ENCODE data around the gene CFAP100. TPM values are rescaled to one million over a fixed set of nuclear protein-coding genes. Genes with fewer than 3 reads are reported as not detected.

CFAP100 gene
- polyA plus RNA-seq, 1 experiment, result not detected

DNA sequence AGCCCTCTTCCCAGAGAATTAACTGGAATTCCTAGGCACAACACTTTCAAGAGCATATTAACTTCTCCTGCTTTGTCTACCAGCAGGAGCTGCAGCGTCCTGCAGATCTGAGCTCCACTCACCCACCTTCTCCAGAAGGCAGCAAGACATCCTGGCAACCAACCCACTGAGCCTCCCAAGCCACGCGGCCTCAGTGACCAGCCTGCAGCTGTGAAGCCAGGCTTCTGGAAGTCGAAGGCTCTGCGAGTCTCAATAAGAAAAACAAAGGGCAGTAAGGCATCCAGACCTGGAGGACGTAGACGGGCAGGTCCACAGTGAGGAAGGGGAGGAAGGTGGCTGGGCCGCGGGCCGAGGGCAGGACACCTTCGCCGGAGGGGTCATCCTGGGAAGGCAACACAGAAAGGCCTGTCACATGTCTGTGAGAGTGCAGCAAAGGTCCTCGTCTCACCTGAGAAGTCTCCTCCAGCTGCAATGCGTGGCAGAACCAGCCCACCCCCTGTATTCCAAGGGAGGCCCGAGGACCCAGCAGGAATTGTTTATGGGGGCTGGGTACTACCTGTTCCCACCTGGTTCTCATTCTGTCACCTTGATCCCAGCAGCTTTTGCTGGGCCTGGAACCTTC lies 44.7 kb downstream of the CFAP100 start:
- H3K27ac ChIP-seq (ENCODE audit: low read depth, low read length), result no peak overlapping the region
- TF ChIP-seq, protein P1, sequence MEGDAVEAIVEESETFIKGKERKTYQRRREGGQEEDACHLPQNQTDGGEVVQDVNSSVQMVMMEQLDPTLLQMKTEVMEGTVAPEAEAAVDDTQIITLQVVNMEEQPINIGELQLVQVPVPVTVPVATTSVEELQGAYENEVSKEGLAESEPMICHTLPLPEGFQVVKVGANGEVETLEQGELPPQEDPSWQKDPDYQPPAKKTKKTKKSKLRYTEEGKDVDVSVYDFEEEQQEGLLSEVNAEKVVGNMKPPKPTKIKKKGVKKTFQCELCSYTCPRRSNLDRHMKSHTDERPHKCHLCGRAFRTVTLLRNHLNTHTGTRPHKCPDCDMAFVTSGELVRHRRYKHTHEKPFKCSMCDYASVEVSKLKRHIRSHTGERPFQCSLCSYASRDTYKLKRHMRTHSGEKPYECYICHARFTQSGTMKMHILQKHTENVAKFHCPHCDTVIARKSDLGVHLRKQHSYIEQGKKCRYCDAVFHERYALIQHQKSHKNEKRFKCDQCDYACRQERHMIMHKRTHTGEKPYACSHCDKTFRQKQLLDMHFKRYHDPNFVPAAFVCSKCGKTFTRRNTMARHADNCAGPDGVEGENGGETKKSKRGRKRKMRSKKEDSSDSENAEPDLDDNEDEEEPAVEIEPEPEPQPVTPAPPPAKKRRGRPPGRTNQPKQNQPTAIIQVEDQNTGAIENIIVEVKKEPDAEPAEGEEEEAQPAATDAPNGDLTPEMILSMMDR (IDR thresholded peaks at IDR 0.05; ENCODE audit: low read depth, low read length), result no peak
- POLR2A ChIA-PET, result no interaction called here
- no peak for DNase-seq (ENCODE audit: low read depth, low spot score)
- no peaks in the 10 kb centered on the region; the same call in 1 of the 2 replicates for H3K9me3 ChIP-seq (ENCODE audit: control insufficient read depth, insufficient read depth, low read length)
- no peak overlapping the region for H3K4me3 ChIP-seq (ENCODE audit: low read depth, low read length)
- no peaks in the 10 kb centered on the region for H3K27me3 ChIP-seq (ENCODE audit: control insufficient read depth, insufficient read depth, low read length)
- CTCF ChIA-PET, result no interaction called here

DNA sequence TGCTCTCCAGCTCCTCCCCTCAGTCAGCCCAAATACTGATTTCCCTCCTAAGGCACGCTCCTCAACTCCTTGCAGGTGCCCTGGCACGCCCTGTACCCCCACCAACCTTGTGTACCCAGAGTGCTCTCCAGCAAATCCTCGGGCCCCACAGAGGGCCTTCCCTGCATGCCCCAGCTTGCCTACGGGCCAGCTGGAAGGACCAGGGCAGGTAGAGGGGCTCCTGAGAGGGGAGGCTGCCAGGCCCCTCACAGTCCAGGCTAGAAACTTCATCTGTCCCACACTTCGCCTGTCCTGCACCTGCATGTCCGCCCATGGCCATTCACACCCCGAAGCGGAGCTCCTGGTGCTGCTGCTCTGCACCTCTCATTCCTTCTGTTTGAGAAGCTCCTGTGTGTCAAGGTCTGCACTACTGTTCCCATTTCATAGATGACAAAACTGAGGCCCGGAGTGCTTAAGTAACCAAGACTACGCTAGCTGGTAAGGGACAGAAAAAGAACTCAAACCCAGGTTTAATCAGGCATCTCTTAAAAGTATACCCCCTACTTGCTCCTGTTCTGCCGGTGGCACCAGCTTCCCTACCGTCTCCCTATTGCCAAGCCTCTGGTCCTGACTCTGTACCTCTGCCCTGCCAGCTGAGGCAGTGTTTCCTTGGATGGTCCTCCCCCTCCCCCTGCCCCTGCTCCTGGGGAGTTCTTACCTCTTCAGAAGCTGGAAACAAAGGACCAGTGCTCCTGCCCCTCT lies 45.4 kb downstream of the CFAP100 start:
- Histone ChIP-seq H3K9me3 (ENCODE audit: control insufficient read depth, insufficient read depth, low read length) (no peaks in the 10 kb centered on the region; the same call in 1 of the 2 replicates), H3K4me3 (ENCODE audit: low read depth, low read length) (no peak overlapping the region), H3K27me3 (ENCODE audit: control insufficient read depth, insufficient read depth, low read length) (no peaks in the 10 kb centered on the region), H3K27ac (ENCODE audit: low read depth, low read length) (no peak overlapping the region)
- DNase-seq (ENCODE audit: low read depth, low spot score), result no peak
- TF ChIP-seq, protein P1 (IDR thresholded peaks at IDR 0.05; ENCODE audit: low read depth, low read length), result no peak
- ChIA-PET POLR2A (no interaction called here), CTCF (no interaction called here)

DNA sequence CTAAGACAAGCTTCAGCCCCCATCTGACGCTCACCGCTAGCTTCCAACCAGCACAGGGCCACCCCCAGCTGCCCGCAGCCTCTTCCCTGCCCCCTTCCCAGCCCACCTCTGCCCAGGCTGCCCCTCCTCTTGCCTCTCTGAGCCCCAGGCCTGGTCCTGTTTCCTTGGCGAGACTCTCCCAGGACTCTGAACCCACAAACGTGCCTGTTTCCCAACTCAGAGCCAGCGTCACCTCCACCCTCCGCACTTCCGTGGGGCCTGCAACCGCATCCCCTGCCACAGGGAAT lies 45.9 kb downstream of the CFAP100 start:
- Histone ChIP-seq H3K9me3 (ENCODE audit: control insufficient read depth, insufficient read depth, low read length) (no peaks in the 10 kb centered on the region; the same call in 1 of the 2 replicates), H3K27ac (ENCODE audit: low read depth, low read length) (no peak overlapping the region), H3K4me3 (ENCODE audit: low read depth, low read length) (no peak overlapping the region), H3K27me3 (ENCODE audit: control insufficient read depth, insufficient read depth, low read length) (no peaks in the 10 kb centered on the region)
- TF ChIP-seq, protein P1 (IDR thresholded peaks at IDR 0.05; ENCODE audit: low read depth, low read length), result no peak
- DNase-seq (ENCODE audit: low read depth, low spot score), result no peak
- POLR2A ChIA-PET, result no interaction called here
- CTCF ChIA-PET, result no interaction called here

DNA sequence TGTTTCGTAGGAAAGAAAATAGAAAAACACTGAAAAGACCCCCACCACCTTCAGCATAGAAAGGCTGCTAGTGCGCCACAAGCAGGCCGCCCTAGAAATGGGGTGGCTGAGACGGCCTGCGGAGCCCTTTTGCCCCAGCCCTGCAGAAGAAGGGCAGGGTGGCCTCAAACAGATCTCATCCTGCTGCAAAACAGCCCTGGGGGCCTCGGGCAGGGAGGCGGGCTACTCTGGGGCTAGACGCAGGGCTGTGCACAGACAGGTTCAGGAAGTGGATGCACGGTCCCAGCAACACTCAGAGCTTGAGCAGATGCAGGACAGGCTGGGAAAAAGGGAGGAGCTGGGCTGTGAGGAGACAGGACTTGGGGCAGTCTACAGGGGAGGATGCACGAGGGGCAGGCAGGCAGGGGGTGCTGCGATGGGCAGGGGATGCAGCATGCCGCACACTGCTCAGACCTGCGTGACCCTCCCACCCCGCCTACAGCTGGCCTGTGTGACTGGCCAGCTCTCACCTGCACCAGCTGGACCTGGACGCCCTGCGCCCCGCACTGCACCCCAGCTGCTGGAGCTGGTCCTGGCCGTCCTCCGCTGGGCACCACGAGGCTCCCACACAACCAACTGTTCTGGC lies 46.7 kb downstream of the CFAP100 start:
- Histone ChIP-seq H3K27ac (ENCODE audit: low read depth, low read length) (no peak overlapping the region), H3K4me3 (ENCODE audit: low read depth, low read length) (no peak overlapping the region), H3K27me3 (ENCODE audit: control insufficient read depth, insufficient read depth, low read length) (no peaks in the 10 kb centered on the region), H3K9me3 (ENCODE audit: control insufficient read depth, insufficient read depth, low read length) (no peaks in the 10 kb centered on the region; the same call in 1 of the 2 replicates)
- ChIA-PET POLR2A (no interaction called here), CTCF (no interaction called here)
- TF ChIP-seq, protein P1 (IDR thresholded peaks at IDR 0.05; ENCODE audit: low read depth, low read length), result no peak
- no peak for DNase-seq (ENCODE audit: low read depth, low spot score)

All from AG04450 (cell line).